NCI-H2081 treated with DMSO at 0.1 percent for 48 hours (cell line): ENCODE results near the gene SLC6A8.
"Not testable (repeated sequence)": the region's sequence is repeated elsewhere in the genome, so short reads cannot be mapped to it uniquely, and the experiment has no call there.

ENCODE experiments used
- DNase-seq: peaks from one replicate; lab custom pipeline; 2025; lab: John Stamatoyannopoulos, UW

The SLC6A8 gene

DNA sequence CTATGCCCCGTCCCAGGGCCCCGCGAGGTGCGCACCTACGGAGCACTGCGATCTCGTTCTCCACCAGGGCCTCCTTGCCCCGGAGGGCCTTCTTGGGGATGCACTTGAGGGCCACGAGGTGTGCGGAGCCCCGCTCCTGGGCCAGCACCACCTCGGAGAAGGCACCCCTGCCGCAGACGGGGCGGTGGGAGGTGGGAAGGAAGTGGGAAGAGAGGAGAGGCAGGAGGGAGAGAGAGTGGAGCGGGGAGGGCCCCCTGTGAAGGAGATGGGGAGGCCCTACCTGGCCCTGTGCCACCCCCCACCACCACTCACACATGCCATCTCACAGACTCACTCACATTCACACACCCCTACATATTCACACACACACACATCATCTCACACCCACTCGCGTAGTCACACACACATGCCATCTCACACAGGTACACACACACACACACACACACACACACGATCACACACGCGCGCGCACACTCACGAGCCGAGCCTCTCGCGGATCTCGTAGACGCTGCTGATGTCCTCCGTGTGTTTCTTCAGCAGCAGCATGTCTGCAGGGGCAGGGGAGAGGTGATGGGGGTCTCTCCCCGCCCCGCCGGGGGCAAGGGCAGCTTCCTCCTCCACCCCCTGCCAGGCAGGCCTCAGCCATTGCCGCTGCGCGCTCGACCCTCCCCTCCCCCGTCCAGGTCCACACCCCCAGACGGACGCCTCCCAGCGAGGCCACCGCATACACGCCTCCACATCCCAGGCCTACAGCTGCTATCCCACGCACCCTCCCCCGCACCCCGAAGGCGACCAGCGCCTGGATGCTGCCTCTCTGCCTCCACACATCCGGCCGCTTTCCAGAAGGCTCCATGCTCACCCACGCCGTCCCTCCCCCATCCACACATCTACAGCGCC lies 14.9 kb upstream of the SLC6A8 start:
- DNase-seq: no peak

DNA sequence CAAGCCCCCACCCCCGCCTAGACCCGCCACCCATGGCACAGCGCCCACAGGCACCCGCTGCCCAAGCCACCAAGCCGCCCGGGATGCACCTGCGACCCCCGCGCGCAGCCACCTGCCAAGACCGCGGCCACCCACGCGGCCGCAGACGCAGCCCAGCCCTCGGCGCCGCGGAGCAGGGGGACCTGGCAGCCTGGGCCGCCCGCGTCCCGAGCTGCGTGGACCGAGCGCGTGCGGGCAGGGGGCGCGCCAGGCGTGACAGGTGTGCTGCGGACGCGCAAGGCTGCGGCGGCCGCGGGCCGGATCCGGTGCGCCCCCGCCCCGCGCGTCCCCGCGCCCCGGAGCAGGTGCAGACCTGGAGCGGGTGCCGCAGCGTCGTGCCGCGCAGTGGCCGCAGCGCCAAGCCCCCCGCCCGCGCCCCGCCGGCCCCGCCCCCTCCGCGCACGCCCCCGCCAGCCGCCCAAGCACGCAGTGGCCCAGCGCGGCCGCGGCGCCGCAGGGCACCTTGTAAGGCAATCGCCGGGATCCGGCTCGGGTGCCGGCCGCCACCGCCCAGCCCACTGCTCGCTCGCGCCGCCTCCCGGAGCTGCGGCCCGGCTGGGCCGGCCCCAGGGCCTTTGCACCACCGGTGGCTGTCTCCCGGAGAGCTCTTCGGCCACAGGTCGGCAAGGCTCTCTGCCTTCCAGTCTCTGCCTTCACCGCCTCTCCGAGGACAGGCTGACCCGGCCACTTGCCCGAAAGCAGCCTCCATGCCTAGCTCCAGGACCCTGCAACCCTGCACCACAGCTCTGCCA lies 14.1 kb upstream of the SLC6A8 start, which contains the start of gene PNCK:
PNCK (minus strand) TSS at position 386 of the 791 bp plus-strand sequence. CDS start 737 bp downstream, outside the sequence.
- DNase-seq: no peak

DNA sequence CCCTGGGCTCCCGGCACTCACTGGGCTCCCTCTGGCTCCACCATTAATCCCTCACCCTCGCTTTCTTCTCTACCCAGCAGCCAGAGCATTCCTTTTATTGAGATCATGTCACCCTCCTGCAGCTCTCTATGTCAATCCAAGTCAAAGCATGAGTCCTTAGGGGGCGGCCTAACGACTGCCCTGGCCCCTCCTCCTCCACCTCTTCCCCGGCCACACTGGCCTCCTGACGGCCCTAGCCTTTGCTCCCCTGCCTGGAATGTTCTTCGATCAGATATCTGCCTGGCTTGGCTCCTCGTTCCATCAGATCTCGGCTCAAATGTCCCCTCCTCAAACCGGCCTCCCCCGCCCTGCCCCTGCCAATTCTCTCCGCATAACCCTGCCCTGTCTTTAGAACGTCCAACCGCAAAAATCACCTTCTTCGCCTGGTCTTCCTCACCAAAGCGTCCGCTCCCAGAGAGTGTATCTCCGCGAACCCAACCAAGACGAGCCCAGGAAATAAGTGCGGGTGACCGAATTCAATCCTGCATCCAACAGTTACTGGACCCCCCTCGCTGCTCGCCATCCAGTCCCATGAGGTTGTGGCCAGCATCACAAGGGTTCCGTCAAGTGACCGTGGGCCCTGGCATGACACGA lies 13.4 kb upstream of the SLC6A8 start:
- DNase-seq: no peak

DNA sequence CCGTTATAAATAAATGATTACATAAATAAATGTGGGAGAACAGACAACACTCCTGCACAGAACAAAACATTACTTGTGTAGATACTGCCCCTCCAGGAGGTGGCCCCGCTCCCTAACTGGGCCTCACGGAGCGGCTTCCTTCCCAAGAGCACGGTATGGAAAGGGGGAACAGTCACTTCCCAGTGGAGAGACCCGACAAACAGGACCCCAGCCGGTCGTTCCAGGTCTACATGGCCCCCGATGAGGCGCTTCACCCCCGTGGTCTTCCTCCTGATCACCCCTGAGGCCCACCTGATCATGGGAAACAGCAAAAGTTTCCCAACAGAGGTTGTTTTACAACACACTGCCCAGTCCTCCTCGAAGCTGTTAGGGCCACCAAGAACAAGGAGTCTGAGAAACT lies 6.6 kb upstream of the SLC6A8 start:
- DNase-seq: no peak

DNA sequence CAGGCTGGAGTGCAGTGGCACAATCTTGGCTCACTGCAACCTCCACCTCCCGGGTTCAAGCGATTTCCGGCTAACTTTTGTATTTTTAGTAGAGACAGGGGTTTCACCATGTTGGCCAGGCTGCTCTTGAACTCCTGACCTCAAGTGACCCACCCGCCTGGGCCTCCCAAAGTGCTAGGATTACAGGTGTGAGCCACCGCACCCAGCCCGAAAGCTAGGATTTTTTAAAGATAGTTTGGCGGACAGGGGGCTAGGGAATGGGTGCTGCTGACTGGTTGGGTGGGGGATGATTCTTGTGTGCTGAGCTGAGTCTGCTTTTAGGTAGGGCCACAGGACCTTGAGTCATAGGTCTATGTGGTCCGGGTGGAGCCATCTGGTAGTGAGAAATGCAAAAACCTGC lies 4.2 kb upstream of the SLC6A8 start:
- DNase-seq: not testable (repeated sequence)

DNA sequence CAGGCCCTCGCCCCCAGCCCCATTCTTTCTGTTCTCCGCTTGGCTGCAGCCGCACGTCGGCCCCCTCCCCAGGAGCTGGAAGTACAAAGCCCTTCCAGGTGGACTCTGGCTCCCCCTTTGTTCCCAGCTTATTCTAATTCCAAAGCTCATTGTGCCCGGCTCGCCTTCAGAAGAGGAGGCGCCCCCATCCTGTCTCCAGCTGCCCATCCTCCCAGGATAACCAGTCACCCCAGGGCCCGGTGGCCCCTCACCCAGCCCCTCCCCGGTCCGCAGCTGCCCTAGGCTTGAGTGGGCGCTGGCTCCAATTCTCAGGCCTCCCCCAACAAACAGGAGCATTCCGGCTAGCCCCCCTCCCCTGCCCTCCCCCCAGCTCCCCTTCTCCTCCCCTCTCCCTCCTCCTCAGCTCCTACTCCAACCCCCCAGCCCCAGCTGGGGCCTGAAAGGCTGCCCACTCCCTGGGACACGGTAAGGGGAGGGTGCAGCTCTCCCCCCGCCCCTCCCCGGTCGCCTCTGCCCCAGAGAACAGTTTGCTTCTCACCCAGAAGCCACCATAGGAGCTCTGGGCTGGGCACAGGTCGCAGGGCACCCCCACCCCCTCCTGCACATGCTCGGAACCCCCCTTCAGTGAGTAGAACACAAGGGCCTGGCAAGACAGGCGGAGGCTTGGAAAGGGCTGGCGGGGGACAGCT lies 3.1 kb upstream of the SLC6A8 start:
- no peak for DNase-seq

DNA sequence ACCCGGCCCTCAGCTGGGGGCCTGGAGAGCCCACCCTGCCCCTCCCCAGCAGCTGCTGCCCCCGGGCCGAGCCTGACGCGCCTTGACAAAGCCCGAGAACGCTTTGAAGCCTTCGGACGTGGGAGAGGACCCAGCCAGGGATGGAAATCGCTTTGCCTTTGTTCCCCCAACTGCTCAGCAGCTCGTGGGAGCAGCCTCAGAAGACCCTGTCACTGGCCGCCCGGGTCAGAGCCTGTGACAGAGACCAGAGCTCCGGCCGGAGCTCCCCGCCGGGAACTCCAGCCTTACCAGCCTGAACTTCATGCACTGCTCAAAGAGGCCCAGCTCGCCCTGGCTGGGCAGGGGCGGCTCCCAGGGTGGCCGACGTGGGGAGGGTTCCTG lies 2.6 kb upstream of the SLC6A8 start:
- DNase-seq: no peak

DNA sequence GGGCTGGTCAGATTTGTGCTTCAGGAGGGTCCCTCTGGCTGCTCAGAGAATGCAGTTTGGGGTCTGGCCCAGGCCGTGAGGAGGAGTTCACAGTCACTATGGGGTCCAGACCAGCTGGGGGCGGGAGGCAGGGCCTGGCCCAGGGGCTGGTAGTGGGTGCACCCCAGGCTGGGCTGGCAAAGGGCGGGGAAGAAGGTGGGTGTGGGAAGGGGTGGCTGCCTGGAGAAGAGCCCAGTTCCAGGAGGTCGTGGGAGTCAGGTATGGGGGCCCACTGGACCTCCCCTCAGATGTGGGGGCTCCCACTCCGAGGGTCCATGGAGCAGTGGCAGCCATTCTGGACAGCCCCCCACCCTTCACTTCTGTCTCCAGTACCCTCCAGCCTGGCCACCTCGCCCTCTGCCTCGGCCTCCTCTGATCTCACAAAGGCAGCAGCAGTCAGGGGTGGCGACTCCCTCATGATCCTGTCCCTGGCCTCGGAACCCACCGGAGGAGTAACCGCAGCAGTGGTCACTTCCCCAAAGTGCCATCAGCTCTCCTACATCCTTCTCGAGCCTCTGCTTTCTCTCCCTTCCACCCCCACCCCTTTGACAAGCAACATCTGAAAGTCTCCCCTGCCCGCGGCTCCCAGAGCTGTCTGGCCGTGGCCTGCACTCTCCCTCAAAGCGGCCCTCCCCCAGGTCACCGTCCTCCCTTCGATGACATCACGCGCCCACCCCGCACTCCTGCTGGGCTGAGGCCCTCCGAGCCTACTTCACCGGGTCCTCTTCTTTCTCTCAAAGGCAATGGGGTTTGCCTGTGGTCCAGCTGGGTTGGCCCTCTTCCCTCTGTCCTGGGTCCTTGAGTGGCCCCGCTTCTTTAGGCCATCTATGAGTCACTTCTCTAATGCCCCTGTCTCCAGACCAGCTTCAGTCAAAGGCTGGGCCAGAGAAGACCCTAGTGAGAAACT lies 1.7 kb upstream of the SLC6A8 start:
- no peak for DNase-seq

DNA sequence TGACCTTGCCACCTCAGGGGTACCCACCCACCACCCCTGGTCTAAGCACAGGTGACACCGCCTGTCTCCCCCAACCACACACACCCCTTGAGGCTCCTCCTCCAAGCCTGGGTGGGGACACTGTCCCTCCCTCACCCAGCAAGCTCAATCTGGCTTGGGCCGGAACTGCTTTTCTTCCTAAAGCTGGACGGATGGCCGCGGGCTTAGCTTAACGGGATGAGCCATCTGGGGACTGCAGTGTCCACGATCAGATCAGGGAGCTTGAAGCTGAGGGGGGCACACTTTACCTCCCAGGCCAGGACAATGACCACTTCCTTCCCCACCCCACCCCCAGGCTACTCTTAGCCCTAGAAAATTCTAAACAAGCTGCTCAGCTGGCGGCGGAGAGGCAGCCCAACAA lies 1.0 kb upstream of the SLC6A8 start:
- DNase-seq: no peak

DNA sequence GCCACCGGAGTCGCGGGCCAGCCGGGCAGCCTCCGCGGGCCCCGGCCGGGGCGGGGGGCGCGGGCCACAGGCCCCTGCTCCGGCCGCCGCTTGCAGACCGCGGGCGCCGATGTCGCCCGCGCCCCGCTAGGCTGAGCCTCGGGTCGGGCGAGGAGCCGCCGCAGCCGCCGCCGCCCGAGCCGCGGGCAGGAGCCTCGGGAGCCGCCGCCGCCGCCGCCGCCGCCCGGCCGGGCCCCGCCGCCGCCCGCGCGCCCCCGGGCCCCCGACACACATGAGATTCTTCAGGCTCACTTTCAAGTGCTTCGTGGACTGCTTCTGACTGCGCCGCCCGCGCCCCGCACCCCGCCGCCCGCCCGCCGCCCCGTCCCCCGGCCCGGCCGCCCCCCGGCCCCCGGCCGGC lies 345 bp downstream of the SLC6A8 start:
- DNase-seq: no peak

DNA sequence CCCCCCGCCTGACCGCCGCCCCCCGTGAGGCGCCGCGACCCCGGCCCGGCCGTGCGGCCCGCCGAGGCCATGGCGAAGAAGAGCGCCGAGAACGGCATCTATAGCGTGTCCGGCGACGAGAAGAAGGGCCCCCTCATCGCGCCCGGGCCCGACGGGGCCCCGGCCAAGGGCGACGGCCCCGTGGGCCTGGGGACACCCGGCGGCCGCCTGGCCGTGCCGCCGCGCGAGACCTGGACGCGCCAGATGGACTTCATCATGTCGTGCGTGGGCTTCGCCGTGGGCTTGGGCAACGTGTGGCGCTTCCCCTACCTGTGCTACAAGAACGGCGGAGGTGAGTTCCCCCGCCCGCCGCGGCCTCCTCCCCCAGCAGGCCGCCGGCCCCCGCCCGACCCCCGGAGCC lies 780 bp downstream of the SLC6A8 start:
- no peak for DNase-seq

DNA sequence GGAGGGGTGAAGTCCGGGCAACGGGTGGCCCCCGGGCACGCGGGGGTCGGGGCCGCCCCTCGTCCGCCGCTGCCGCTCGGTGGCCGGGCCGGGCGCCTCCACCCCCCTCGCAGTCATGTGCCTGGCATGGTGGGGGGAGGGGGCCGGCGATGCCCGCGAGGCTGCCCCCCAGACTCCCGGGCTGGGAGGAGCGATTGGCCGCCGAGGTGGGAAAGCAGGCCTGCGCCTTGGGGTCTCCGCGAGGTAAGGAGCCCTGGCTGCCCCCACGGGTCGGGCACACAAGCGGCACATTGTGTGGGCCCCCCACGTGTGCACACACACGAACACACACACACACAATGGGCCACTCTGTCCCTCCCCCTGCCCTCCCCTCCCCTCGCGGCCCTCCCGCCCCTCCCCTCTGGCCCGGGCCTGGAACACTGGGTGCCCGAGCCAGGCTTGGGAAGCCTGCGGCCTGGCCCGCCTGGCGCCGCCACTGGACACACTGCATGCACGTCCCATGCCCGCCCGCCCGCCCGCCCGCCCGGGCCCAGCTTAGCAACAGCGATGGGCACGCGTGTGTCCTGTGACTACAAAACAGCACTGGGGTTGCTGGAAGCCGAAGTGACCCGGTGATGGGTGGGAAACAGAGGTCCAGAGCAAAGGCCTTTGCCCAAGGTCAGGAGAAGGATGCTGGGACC lies 1.3 kb downstream of the SLC6A8 start:
- no peak for DNase-seq

DNA sequence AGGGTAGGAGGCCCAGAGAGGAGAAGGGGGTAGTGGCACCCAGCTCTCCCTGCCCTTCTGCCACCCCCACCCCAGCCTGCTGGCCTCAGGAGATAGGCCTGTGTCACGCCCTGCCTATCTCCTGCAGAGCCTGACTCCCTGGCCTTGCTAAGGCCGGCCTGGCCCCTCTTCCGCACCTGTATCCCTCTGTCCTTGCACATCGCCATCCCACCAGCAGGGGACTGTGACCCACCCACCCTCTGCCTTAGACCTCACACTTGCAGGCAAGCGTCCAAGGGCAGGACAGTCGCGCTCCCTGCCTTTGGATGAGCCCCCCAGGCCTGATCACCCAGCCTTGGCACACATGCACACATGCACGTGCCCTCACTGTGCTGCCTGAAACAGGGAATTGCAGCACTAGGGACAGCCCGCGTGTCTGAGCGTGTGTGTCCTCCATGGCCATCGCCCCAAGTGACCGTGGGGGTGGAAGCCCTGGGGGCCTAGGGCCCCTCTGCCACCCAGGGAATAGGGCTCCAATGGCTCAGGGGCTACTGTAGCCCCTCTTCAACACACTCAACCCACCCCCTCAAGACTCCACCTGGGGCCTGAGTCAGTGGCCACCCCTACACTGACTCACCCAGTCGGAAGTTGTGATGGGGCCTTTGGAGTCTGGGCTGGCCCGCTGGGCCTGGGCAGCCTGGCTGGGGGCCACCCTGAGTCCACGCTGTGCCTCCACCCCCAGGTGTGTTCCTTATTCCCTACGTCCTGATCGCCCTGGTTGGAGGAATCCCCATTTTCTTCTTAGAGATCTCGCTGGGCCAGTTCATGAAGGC lies 2.1 kb downstream of the SLC6A8 start:
- DNase-seq: no peak

DNA sequence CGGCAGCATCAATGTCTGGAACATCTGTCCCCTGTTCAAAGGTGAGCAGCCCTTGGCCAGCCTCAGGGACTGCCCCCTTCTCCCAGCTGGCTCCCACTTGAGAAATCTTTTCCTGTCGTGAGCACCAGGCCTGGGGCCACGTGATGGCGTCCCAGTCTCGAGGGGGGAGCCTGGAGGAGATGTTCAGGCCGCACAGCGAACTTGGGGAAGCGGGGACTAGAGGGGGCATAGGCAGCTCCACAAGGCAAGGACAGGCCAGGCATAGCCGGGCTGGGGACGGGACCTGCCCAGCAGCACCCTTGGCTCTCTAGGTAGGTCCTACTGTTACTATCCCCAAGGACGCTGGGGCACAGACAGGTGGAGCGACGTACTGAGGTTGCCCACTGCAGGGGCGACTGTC lies 2.7 kb downstream of the SLC6A8 start:
- no peak for DNase-seq

DNA sequence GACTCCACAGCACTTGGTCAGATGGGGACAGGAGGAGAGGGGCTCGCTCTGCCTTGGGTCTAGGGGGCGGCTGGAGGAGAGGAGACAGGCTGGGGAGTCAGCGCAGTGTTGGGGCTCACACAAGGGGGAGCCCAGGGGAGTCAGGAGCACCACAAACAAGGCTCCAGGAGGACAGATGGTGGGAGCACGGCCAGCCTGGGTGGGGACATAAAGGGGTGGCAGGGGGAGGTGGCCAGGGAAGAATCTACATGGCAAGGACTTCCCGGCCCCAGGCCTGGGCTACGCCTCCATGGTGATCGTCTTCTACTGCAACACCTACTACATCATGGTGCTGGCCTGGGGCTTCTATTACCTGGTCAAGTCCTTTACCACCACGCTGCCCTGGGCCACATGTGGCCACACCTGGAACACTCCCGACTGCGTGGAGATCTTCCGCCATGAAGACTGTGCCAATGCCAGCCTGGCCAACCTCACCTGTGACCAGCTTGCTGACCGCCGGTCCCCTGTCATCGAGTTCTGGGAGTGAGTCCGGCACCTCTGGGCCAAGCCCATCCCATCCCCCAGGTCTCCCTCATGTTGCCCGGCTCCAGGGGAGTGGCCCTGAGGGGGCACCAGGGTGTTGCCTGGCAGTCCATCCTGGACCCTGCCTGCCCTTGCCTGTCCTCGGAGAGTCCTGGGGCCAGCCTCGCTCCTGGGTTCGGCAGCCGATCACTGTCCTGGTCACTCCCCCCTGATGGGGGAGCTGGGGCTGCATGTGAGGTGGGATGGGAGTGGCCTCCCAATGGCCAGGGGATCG lies 3.5 kb downstream of the SLC6A8 start:
- not testable (repeated sequence) for DNase-seq

DNA sequence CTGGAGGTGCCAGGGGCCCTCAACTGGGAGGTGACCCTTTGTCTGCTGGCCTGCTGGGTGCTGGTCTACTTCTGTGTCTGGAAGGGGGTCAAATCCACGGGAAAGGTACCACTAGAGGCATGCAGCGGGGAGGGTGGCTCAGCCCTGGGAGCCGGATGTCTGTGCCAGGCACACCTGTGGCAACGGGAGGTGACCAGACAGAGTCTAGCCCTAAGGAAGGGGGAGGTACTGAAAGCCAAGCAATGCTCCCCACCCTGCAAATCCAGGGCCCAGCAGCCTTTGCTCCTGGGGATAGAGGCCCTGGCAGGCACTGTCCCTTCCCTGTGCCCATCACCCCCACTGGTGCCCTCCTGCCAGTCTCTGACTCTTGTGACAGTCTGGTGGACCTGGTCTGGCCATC lies 4.3 kb downstream of the SLC6A8 start:
- no peak for DNase-seq

DNA sequence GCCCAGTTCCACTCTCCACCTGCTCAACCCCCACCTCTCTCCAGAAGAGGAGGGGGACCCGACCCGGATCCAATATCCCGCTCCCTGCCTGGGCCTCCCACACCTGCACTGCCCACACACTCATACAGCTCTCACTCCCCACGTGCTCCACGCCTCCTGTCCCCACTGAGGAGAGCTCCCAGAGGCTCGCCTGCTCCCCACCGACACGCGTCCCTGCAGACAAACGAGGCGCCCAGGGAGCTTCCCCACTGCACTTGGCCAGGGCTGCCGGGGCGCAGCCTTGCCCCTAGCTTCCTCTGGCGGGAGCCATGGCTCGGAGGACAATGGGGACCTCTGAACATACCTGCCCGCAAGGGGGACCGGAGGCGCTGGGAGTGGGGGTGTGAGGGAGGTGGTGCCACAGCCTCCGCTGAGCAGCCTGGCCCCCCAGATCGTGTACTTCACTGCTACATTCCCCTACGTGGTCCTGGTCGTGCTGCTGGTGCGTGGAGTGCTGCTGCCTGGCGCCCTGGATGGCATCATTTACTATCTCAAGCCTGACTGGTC lies 5.0 kb downstream of the SLC6A8 start:
- no peak for DNase-seq
